Omental fat pad (tissue), 4 donors: Measurements from ENCODE around the gene DPY30. TPM values are rescaled to one million over a fixed set of nuclear protein-coding genes. Genes with fewer than 3 reads are reported as not detected.
A peak's percentile ranks its signal among the peaks of the same experiment; 100 is the strongest.
"Not testable (repeated sequence)": the region's sequence is repeated elsewhere in the genome, so short reads cannot be mapped to it uniquely, and the experiment has no call there.

Source experiments
- ATAC-seq: fragments of 150-250 bp; one replicate; pipeline ENCODE4 v1.9.1; 2016; ENCODE audit warnings: mild to moderate bottlenecking, moderate library complexity; ENCODE audit not compliant: low FRiP score
- DNase-seq: peaks from one replicate; pipeline ENCODE4 v3.0.0-alpha.2; 2019; ENCODE audit warnings: low spot score
- CTCF ChIP-seq, 3 donors: fragments of 450-650 bp; IDR thresholded peaks; one replicate each; pipeline ENCODE4 v1.5.1; 2016 to 2017; ENCODE audit warnings: antibody characterized with exemption in 3 of 3, mild to moderate bottlenecking in 3 of 3, moderate library complexity in 2 of 3
- total RNA-seq, 4 donors: library from RNA; depleted of rRNA; stranded (reverse); fragments of >200 nt; gene quantifications; one replicate each; pipeline ENCODE4 v1.1.0, GENCODE V29; 2016

DPY30 gene
- total RNA-seq, 4 donors from 2014 or later = 29.2 to 55.5 (median 44.6) TPM

GRCh38 chr2:32012872-32013271, 26.7 kb downstream of the DPY30 start:
- TF ChIP-seq CTCF (IDR thresholded peaks at IDR 0.05) = no peak

DNA sequence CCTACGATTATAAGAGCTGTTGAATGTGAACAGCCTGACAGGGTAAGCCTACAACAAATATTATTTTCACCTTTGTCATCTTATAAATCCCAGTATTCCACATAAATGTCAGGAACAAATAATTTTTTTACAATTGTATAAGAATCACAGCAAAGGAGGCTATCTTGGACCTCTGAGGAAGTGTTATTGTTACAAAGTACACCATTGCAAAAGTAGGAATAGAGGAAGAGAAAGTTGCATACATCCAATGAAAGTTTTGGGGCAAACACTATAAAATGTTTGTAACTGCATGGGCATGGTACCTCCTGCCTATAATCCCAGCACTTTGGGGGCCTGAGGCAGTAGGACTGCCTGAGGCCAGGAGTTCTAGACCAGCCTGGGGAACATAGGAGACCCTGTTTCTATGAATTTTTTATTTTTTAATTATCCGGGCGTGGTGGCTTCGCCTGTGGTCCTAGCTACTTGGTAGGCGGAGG, 28.1 kb downstream of the DPY30 start:
- ATAC-seq (no peak), DNase-seq (no peak)
- TF ChIP-seq CTCF (IDR thresholded peaks at IDR 0.05) = no peak

More at GRCh38 chr2:32012872-32013271, 26.7 kb downstream of the DPY30 start:
- no peak for ATAC-seq
- no peak for DNase-seq

DNA sequence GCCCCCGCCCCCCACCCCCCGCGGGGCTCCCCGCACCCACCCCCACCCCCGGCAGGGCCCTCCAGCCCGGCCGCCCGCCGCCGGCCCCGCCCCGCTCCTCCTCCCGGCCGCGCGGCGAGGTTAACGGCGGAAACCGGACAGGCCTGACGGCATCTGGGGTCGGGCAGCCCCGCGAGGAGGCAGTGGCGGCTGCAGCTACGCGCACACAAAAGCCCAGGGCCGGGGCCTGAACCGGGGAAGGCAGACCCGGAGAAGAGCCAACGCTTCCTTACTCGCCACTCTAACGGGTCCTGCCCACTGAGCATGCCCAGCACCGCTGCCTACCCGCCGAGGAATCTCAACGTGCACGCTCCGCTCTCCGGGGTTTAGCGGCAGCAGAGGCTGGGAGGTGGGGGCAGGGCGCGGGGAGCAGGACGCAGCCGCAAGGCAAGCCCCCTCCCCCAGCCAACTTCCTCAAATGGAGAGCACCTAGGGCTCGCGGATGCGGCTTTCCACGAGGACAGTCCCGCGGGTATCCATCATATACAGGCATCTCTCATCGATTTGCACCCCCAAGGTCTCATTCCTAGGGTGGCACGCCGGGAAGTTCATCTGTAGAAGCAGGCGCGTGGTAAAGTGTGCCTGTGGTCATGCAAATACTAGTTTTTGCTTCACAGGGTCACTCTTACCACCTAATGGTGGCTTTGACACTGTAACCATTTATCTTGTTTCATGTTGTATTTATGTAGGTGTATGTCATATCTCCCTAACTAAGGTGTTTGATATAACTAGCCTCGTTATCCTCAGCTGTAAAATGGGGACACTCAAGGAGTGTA, 28.7 kb downstream of the DPY30 start, which contains the start of gene MEMO1:
MEMO1 (minus strand) TSS at position 339 of the 815 bp plus-strand sequence. CDS start 761 bp downstream, outside the sequence.
- ATAC-seq = peak; percentile 95
- peak; percentile 80 for DNase-seq
- no peak for TF ChIP-seq CTCF (IDR thresholded peaks at IDR 0.05)

- DNase-seq = not testable (repeated sequence)
- ATAC-seq = peak; percentile 85
Measured at GRCh38 chr2:32010280-32010669, 29.3 kb downstream of the DPY30 start.

DNA sequence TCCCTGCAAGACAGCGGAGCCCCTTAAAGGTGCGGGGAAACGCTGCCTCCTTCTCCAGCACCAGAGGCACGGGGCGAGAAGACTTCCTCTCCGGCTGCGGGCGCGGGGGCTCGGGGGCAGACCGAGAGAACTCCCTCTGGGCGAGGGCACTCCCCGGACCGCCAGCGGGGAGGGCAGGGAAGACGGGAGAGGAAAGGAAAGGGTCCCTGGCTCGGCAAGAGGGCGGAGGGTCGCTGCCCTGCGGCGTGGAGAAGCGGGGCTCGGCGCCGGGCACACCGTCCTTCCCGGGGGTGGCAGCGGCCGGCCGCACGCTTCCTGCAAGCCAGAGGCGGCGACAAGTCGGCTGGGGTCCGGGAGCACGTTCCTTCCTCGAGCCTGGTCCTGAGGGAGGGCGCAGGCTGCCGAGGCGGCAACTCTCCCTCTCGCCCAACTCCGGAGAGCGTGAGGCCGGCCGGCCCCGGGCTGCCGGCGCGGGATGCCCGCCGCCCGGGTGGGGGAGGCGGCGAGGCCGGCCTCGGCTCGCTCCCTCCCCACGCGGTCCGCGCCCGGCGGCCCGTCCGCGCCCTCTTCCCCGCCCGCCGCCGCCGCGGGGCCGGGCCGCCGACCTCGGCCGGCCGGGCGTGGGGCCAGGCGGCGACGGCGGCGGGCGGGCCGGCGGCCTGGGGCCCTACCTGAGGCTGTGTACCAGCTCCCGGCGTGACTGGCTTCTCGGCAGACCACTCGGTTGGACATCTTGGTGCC, 29.9 kb downstream of the DPY30 start:
- TF ChIP-seq CTCF (IDR thresholded peaks at IDR 0.05) = no peak
- peak; percentile 65 for ATAC-seq
- DNase-seq = no peak

GRCh38 chr2:32008805-32009515, 30.6 kb downstream of the DPY30 start:
- TF ChIP-seq CTCF (IDR thresholded peaks at IDR 0.05) = no peak
- ATAC-seq (no peak), DNase-seq (no peak)

DNA sequence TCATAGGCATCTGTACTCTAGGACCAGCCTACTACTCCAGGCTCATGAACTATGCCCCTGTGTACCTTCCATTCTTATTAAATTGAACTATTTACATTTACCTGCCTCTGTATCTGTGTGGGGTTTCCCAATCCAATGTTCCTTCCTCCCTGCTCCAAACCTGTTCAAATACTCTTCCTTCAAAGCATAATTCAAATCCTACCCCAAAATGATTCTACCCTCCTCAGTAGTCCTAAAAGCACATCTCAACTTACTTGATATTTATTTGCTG, 32.5 kb downstream of the DPY30 start:
- TF ChIP-seq CTCF (IDR thresholded peaks at IDR 0.05) = no peak
- DNase-seq (no peak), ATAC-seq (no peak)
